WTC11 (cell line): ENCODE data around the gene GPC4.

Source experiments
- CTCF ChIP-seq: fragments of 200-600 bp; IDR thresholded peaks from 2 replicates; pipeline ENCODE4 v1.8.0; 2022; ENCODE audit warnings: antibody characterized with exemption
- ESRRA ChIP-seq: sonication (generic); formaldehyde crosslinking; IDR thresholded peaks from 2 replicates; pipeline ENCODE4 v1.8.1; 2022; ENCODE audit warnings: mild to moderate bottlenecking, missing genetic modification reagents, borderline replicate concordance
- GABPB1 ChIP-seq: sonication (generic); formaldehyde crosslinking; IDR thresholded peaks from 2 replicates; pipeline ENCODE4 v1.8.1; 2023; ENCODE audit warnings: mild to moderate bottlenecking, missing genetic modification reagents
- RELA ChIP-seq: sonication (generic); formaldehyde crosslinking; IDR thresholded peaks from 2 replicates; pipeline ENCODE4 v1.8.1; 2022; ENCODE audit warnings: missing genetic modification reagents, mild to moderate bottlenecking, borderline replicate concordance
- SMAD4 ChIP-seq: sonication (generic); formaldehyde crosslinking; IDR thresholded peaks from 2 replicates; pipeline ENCODE4 v1.8.0; 2022; ENCODE audit warnings: mild to moderate bottlenecking, missing genetic modification reagents
- TEAD4 ChIP-seq: sonication (generic); formaldehyde crosslinking; IDR thresholded peaks from 2 replicates; pipeline ENCODE4 v1.8.0; 2022; ENCODE audit warnings: mild to moderate bottlenecking, missing genetic modification reagents
- ZNF121 ChIP-seq: sonication (generic); formaldehyde crosslinking; IDR thresholded peaks from 2 replicates; pipeline ENCODE4 v1.8.0; 2023; ENCODE audit warnings: missing genetic modification reagents
- TF ChIP-seq, protein P1 (sequence below): fragments of 250-450 bp; sonication (Bioruptor Pico); IDR thresholded peaks from 2 replicates; pipeline ENCODE4 v1.8.0; 2021; ENCODE audit warnings: mild to moderate bottlenecking

DNA sequence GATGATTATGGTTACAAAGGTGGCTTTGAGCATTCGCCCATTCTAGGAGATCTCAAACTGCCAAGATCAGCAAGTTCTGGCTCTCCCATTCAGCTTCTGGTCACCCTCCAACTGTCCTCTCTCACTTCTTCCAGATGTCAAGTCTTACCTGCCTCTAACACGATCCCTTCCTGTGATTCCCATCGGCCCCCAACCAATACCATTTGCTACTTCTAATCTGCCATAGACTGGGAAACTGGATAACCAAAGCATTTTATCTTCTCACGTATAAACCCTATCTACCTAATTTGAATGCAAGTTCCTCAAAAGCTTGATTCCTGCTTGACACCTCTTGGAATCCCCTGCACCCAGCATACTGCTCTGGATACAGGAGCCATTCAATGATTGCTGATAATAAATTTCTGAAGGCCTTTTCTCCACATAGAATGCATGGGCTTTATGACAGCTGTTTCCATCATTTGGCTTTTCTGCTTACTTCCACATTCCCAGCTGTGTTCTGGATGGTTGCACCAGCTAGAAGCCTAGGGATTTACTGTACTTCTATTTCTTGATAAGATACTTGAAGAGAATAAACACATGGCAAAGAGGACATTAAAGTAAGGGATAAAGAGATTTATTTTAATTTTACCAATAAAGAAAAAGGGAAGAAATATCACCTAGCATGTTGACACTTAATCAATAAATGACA is 9.6 kb downstream of the GPC4 start:
- TF ChIP-seq GABPB1 (CRISPR knock-in tag) (no peak), CTCF (no peak), ESRRA (no peak), ZNF121 (CRISPR knock-in tag) (no peak), TEAD4 (CRISPR knock-in tag) (no peak), RELA (CRISPR knock-in tag) (no peak), SMAD4 (CRISPR knock-in tag) (no peak)
- TF ChIP-seq, protein P1, sequence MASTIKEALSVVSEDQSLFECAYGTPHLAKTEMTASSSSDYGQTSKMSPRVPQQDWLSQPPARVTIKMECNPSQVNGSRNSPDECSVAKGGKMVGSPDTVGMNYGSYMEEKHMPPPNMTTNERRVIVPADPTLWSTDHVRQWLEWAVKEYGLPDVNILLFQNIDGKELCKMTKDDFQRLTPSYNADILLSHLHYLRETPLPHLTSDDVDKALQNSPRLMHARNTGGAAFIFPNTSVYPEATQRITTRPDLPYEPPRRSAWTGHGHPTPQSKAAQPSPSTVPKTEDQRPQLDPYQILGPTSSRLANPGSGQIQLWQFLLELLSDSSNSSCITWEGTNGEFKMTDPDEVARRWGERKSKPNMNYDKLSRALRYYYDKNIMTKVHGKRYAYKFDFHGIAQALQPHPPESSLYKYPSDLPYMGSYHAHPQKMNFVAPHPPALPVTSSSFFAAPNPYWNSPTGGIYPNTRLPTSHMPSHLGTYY, result no peak
